ENCODE measurements around the gene MROH7.

MROH7 gene

DNA sequence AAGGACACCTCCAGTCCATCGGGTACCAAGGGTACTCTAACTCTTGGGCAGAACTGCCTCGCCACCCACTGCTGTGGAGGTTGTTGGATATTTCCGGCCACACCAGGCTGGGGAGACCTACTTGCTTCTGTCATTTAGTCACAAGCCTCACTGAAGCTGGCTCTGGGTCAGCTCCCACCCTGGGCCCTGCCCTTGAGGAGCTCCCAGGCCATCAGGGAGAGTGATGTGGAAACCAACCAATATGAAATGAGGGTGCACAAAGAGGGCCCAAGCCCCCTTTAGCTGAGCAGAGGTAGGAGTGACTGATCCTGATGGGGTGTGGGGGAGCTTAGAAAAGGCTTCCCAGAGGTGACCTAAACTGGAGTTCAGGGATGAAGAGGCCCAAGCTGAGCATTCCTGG is 103.1 kb downstream of the MROH7 start:
- no peak for DNase-seq

GRCh38 chr1:54745274-54745673 is 103.7 kb downstream of the MROH7 start:
- no peak for DNase-seq

- no peak for DNase-seq
Measured at GRCh38 chr1:54745864-54746263, 104.3 kb downstream of the MROH7 start.

- no peak for DNase-seq
Measured at GRCh38 chr1:54748094-54748835, 106.7 kb downstream of the MROH7 start.

DNA sequence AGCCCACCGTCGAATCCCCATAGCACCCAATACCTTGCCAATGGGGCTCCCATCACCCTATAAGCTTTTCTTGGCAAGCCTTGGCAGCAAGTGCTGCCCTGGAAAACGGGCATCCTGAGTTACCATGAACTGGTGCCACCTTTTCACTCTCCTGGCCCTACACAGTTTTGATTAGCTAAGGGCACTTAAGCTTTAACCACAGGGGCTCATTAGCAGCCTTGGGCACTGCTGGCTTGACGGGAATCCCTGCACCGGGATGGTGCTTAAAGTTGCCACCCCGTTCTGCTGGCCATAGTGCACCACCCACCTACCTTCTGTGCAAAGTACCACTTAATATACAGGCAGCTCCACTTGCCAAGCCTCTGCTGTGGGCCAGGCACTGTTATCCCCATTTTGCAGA is 109.0 kb downstream of the MROH7 start:
- no peak for DNase-seq

DNA sequence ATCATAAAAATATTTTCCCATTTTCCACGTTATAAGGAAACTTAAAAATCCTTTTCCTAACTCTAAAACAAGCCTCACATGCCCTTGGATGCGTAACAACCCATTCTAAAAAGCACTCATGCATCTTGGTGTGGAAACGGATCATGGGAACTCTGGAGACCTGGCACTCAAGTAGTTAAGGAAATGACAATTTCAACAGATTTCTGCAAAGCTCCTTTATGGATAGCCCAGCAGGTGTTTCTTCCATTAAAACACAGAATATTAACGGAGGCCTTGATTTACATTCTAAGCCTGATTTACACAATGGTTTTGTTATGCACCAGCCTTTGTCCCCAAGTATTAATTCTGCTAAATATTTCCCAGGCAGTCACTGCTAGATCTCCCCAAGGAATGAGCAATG is 109.8 kb downstream of the MROH7 start:
- no peak for DNase-seq

GRCh38 chr1:54754045-54754444 is 112.5 kb downstream of the MROH7 start:
- no peak for DNase-seq

GRCh38 chr1:54754486-54755285 is 113.1 kb downstream of the MROH7 start:
- no peak for DNase-seq

DNA sequence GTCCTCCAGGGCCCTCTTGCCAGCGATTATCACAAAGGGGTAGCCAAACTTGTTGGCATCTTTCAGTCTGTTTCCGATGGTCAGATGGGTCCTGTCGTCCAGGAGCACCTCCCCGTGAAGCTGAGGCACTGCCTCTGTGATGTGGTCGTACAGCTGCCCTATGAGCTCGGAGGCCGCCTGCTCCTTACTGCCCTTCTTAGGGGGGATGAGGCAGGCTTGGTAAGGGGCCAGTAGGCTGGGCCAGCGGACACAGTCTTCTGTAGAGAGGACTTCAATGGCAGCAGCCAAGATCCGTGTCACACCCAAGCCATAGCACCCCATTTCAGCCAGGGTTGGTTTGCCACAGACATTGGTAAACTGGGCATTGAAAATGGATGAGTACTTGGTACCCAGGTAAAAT is 116.2 kb downstream of the MROH7 start:
- no peak for DNase-seq

DNA sequence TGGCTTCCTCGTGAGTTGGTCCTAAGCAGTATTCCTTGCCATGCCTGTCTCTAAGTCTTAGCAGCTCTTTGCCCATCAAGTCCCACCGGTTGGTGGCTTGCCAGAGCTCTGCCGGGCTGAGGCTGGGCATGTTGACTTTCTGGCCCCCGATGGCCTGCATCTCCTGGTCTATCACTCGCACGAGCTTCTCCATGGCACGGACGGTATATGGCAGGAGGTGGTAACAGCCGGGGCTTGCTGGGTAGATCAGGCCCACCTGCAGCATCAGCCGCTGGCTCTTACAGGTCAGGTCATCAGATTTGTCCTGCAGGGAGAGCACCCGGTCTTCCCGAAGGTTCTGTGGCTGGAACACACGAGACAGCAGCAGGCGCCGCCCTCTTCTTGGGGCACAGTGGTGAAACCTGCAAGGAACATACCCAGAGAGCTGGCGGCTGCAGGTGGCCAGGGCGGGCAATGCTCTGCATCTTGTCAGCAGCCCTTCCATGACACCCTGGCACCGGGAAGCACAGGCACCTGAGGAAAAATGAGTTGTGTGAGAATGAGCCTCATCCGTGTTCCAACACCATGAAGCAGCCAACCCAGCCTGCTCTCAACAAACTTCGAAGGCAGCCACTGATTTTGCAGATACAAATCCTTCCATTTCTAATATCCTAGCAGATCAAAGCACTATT is 117.2 kb downstream of the MROH7 start:
- DNase-seq = no peak

Measured in NCI-H1694 treated with DMSO at 0.1 percent for 48 hours (cell line).